HCT116 (cell line): ENCODE measurements around the gene NLRP6. TPM values are rescaled to one million over a fixed set of nuclear protein-coding genes. Genes with fewer than 3 reads are reported as not detected.

Experiments used
- ATAC-seq: fragments of 200-7000 bp; cut with Tn5 transposase; 2 replicates; pipeline ENCODE4 v1.9.1; 2020; ENCODE audit warnings: mild to moderate bottlenecking, moderate library complexity
- BruUV-seq: library from RNA; stranded (reverse); fragments of 400-500 nt; replicated peaks from 2 replicates; lab custom pipeline; 2021; lab: Mats Ljungman, UMichigan
- CTCF ChIA-PET: fragments of 300-600 bp; sonication (Branson Sonifier 250); formaldehyde crosslinking; loops from one replicate; lab custom pipeline; 2021; ENCODE audit warnings: antibody characterized with exemption; lab: Charles Lee
- POLR2A ChIA-PET: fragments of 300-600, 350-600 bp; sonication (Branson Sonifier 250); formaldehyde crosslinking; loops from one replicate; lab custom pipeline; 2021; ENCODE audit warnings: antibody characterized with exemption; lab: Charles Lee
- RAD21 ChIA-PET, 2 experiments: fragments of 300-600 bp; sonication (Branson Sonifier 250); formaldehyde crosslinking; loops; one replicate each; lab custom pipeline; 2023; ENCODE audit warnings: low total read pairs in 2 of 2; ENCODE audit not compliant: uncharacterized antibody in 2 of 2, unreplicated experiment in 2 of 2, low non-redundant PET in 1 of 2; lab: Charles Lee
- DNase-seq: peaks from one replicate; pipeline ENCODE4 v3.0.0-alpha.2; 2010; ENCODE audit warnings: low read depth, low spot score
- H2AFZ ChIP-seq: fragments of 200-600 bp; shearing (Covaris generic), sonication (generic); 2 replicates; pipeline ENCODE4 v1.6.1; 2017; ENCODE audit warnings: low read depth, mixed run types, mixed read lengths, antibody characterized with exemption, low read length; ENCODE audit not compliant: poor library complexity, severe bottlenecking
- H3K27ac ChIP-seq: 2 replicates; pipeline ENCODE4 v1.5.1; 2012; ENCODE audit warnings: low read depth, low read length
- H3K27me3 ChIP-seq: fragments of 200-600 bp; sonication (generic); 2 replicates; pipeline ENCODE4 v1.6.1; 2016; ENCODE audit warnings: mixed run types, low read length, mixed read lengths; ENCODE audit not compliant: insufficient read depth
- H3K36me3 ChIP-seq, 2 experiments: fragments of 200-500 bp in 1 of 2; fragments of 200-600 bp in 1 of 2; sonication (Bioruptor generic) in 1 of 2; sonication (generic) in 1 of 2; 2 replicates each; pipeline versions ENCODE4 v1.5.1 to v1.6.1; 2014 to 2016; ENCODE audit warnings: low read length in 2 of 2, inconsistent platforms in 1 of 2, mixed read lengths in 1 of 2, mixed run types in 1 of 2; ENCODE audit not compliant: insufficient read depth in 2 of 2, control insufficient read depth in 1 of 2
- H3K4me1 ChIP-seq, 2 experiments: fragments of 200-600 bp in 1 of 2; sonication (generic) in 1 of 2; 2 replicates each; pipeline versions ENCODE4 v1.5.1 to v1.6.1; 2012 to 2017; ENCODE audit warnings: low read length in 2 of 2, inconsistent platforms in 1 of 2, mild to moderate bottlenecking in 1 of 2, mixed read lengths in 1 of 2, mixed run types in 1 of 2, moderate library complexity in 1 of 2; ENCODE audit not compliant: insufficient read depth in 2 of 2, control insufficient read depth in 1 of 2
- H3K4me2 ChIP-seq: fragments of 200-600 bp; sonication (generic); 2 replicates; pipeline ENCODE4 v1.6.1; 2017; ENCODE audit warnings: mixed run types, low read length, mixed read lengths
- H3K4me3 ChIP-seq, 2 experiments: fragments of 200-600 bp in 1 of 2; sonication (generic) in 1 of 2; replicated peaks in 1 of 2; 2 replicates each; pipeline ENCODE4 v1.5.1; 2011 to 2016; ENCODE audit warnings: low read length in 2 of 2, control low read depth in 1 of 2, low read depth in 1 of 2, mild to moderate bottlenecking in 1 of 2, mixed read lengths in 1 of 2, mixed run types in 1 of 2
- H3K79me2 ChIP-seq: fragments of 200-600 bp; sonication (generic); 2 replicates; pipeline ENCODE4 v1.6.1; 2017; ENCODE audit warnings: mild to moderate bottlenecking, mixed run types, low read length, moderate library complexity, mixed read lengths; ENCODE audit not compliant: insufficient read depth
- H3K9ac ChIP-seq: fragments of 200-600 bp; sonication (generic); 2 replicates; pipeline ENCODE4 v1.6.1; 2016; ENCODE audit warnings: low read length, mixed read lengths
- H3K9me2 ChIP-seq: fragments of 200-600 bp; sonication (generic), shearing (Covaris generic); 2 replicates; pipeline ENCODE4 v1.6.1; 2017; ENCODE audit warnings: mixed run types, mild to moderate bottlenecking, moderate library complexity; ENCODE audit not compliant: insufficient read depth
- H3K9me3 ChIP-seq, 2 experiments: fragments of 200-500 bp in 1 of 2; fragments of 200-600 bp in 1 of 2; sonication (Bioruptor generic) in 1 of 2; sonication (generic) in 1 of 2; 2 replicates each; pipeline ENCODE4 v1.6.1; 2014 to 2017; ENCODE audit warnings: low read length in 2 of 2, mixed read lengths in 2 of 2, inconsistent platforms in 1 of 2, low read depth in 1 of 2, mild to moderate bottlenecking in 1 of 2, mixed run types in 1 of 2, moderate library complexity in 1 of 2; ENCODE audit not compliant: control insufficient read depth in 1 of 2, insufficient read depth in 1 of 2
- H4K20me1 ChIP-seq: fragments of 200-600 bp; sonication (generic), shearing (Covaris generic); 2 replicates; pipeline ENCODE4 v1.6.1; 2017; ENCODE audit warnings: mixed run types, mild to moderate bottlenecking, moderate library complexity; ENCODE audit not compliant: insufficient read depth
- ATF3 ChIP-seq: IDR thresholded peaks from 2 replicates; pipeline ENCODE4 v1.6.1; 2012
- CEBPB ChIP-seq: IDR thresholded peaks from 2 replicates; pipeline ENCODE4 v1.6.1; 2012; ENCODE audit warnings: low read depth
- CTCF ChIP-seq, 3 experiments: fragments of 200-600 bp in 1 of 3; sonication (generic) in 1 of 3; IDR thresholded peaks in 2 of 3; conservative IDR thresholded peaks in 1 of 3; 2 replicates each; pipeline ENCODE4 v1.5.1; 2012 to 2017; ENCODE audit warnings: low read depth in 2 of 3, low read length in 2 of 3, antibody characterized with exemption in 1 of 3, borderline replicate concordance in 1 of 3, control low read depth in 1 of 3, mild to moderate bottlenecking in 1 of 3, mixed read lengths in 1 of 3, mixed run types in 1 of 3, moderate library complexity in 1 of 3; ENCODE audit not compliant: insufficient read depth in 1 of 3
- FOSL1 ChIP-seq: IDR thresholded peaks from 2 replicates; pipeline ENCODE4 v1.6.1; 2012; ENCODE audit warnings: low read depth
- MAX ChIP-seq: IDR thresholded peaks from 2 replicates; pipeline ENCODE4 v1.6.1; 2012
- SRF ChIP-seq: IDR thresholded peaks from 2 replicates; pipeline ENCODE4 v1.6.1; 2012; ENCODE audit warnings: low read depth
- YY1 ChIP-seq: IDR thresholded peaks from 2 replicates; pipeline ENCODE4 v1.6.1; 2011; ENCODE audit warnings: low read length, low read depth, moderate library complexity, mild to moderate bottlenecking; ENCODE audit not compliant: insufficient replicate concordance; ENCODE audit errors: extremely low read depth
- ZBTB33 ChIP-seq: IDR thresholded peaks from 2 replicates; pipeline ENCODE4 v1.6.1; 2011; ENCODE audit warnings: mild to moderate bottlenecking, low read length, moderate library complexity; ENCODE audit not compliant: insufficient replicate concordance; ENCODE audit errors: extremely low read depth
- ZNF274 ChIP-seq: fragments of 200-500 bp; sonication (Bioruptor generic); IDR thresholded peaks from 2 replicates; pipeline ENCODE4 v1.6.1; 2014; ENCODE audit warnings: mild to moderate bottlenecking, low read depth, low read length, inconsistent platforms
- intact Hi-C: fragments of 100-400 bp; cut with micrococcal nuclease; formaldehyde crosslinking; loops from 2 replicates; pipeline ENCODE4 v1.10.0; 2022
- total RNA-seq: library from RNA; stranded (reverse); gene quantifications from one replicate; pipeline ENCODE4 v1.2.1, GENCODE V29; 2021; ENCODE audit not compliant: unreplicated experiment

Gene NLRP6
- total RNA-seq, 1 experiment from 2014 or later = not detected

GRCh38 chr11:281486-282161, 3.4 kb downstream of the NLRP6 start:
- Histone ChIP-seq H2AFZ (no peak overlapping the region), H3K27ac (no peak overlapping the region), H3K27me3 (no peaks in the 10 kb centered on the region), H3K4me3 (no peak overlapping the region), H3K79me2 (no peaks in the 10 kb centered on the region), H4K20me1 (no peaks in the 10 kb centered on the region), H3K9me2 (no peaks in the 10 kb centered on the region), H3K4me2 (no peak overlapping the region), H3K9ac (no peak overlapping the region), H3K4me1 (peaks cover 0 to 3% of the 10 kb centered on the region in 2 experiments; a peak in 1 of 4 replicates)
- intact Hi-C loops = no loop called here
- BruUV-seq = no TSS peak
- ATAC-seq (no peak), DNase-seq (no peak)
- POLR2A ChIA-PET = no interaction called here
- CTCF ChIA-PET = no interaction called here
- RAD21 ChIA-PET = no interaction called here
- no peak for TF ChIP-seq MAX
- no peak for TF ChIP-seq ZNF274
- TF ChIP-seq CTCF (IDR thresholded peaks at IDR 0.05 in 2 of 3, conservative IDR thresholded peaks at IDR 0.05 in 1 of 3; ENCODE audit: borderline replicate concordance in 1 of 3, insufficient read depth in 1 of 3, low read depth in 2 of 3, low read length in 2 of 3) = no peak
- TF ChIP-seq SRF = no peak
- no peak for TF ChIP-seq YY1
- TF ChIP-seq ATF3 = no peak
- no peak for TF ChIP-seq FOSL1
- no peak for TF ChIP-seq ZBTB33
- no peak for TF ChIP-seq CEBPB
- TF ChIP-seq, all 23 proteins: peak for 0
- H3K36me3 ChIP-seq = no peaks in the 10 kb centered on the region
- H3K9me3 ChIP-seq = no peaks in the 10 kb centered on the region
